Endothelial cell of umbilical vein (primary cell): ENCODE measurements around the gene PPFIBP2. TPM values are rescaled to one million over a fixed set of nuclear protein-coding genes. Genes with fewer than 3 reads are reported as not detected.

Experiments
- BruUV-seq: library from RNA; stranded (reverse); fragments of 400-500 nt; replicated peaks from 2 replicates; lab custom pipeline; 2021; lab: Mats Ljungman, UMichigan
- CTCF ChIA-PET: fragments of 300-600, 350-600 bp; sonication (Branson Sonifier 250); formaldehyde crosslinking; loops from one replicate; lab custom pipeline; 2021; ENCODE audit warnings: antibody characterized with exemption, inconsistent platforms; lab: Charles Lee
- POLR2A ChIA-PET: fragments of 300-600, 350-600 bp; sonication (Branson Sonifier 250); formaldehyde crosslinking; loops from one replicate; lab custom pipeline; 2021; ENCODE audit warnings: antibody characterized with exemption, inconsistent platforms; lab: Charles Lee
- DNase-seq: peaks from one replicate; pipeline ENCODE4 v3.0.0-alpha.2; 2011; ENCODE audit warnings: low read depth, low spot score
- FAIRE-seq: peaks from 2 replicates; lab custom pipeline; 2011; peaks lifted over from hg19 to GRCh38; lab: Jason Lieb, UNC
- H2AFZ ChIP-seq: 2 replicates; pipeline ENCODE4 v1.6.0; 2012; ENCODE audit warnings: low read depth, low read length, control low read depth, inconsistent platforms
- H3K27ac ChIP-seq: 2 replicates; pipeline ENCODE4 v1.5.1; 2011; ENCODE audit warnings: low read depth, mild to moderate bottlenecking, control low read depth, low read length, moderate library complexity; ENCODE audit not compliant: insufficient read depth
- H3K27me3 ChIP-seq, 2 experiments: 2 replicates each; pipeline versions ENCODE4 v1.6.0 to v1.6.1; 2011; ENCODE audit warnings: low read length in 2 of 2, mixed read lengths in 1 of 2; ENCODE audit not compliant: control insufficient read depth in 2 of 2, insufficient read depth in 2 of 2
- H3K36me3 ChIP-seq, 2 experiments: 2 replicates in 1 of 2; 3 replicates in 1 of 2; pipeline ENCODE4 v1.5.1; 2011; ENCODE audit warnings: low read length in 2 of 2, mild to moderate bottlenecking in 1 of 2, moderate library complexity in 1 of 2; ENCODE audit not compliant: control insufficient read depth in 2 of 2, insufficient read depth in 2 of 2; ENCODE audit errors: extremely low read depth in 1 of 2
- H3K4me1 ChIP-seq: 3 replicates; pipeline ENCODE4 v1.5.1; 2011; ENCODE audit warnings: mild to moderate bottlenecking, low read length; ENCODE audit not compliant: control insufficient read depth, insufficient read depth; ENCODE audit errors: extremely low read depth
- H3K4me2 ChIP-seq: 2 replicates; pipeline ENCODE4 v1.6.1; 2011; ENCODE audit warnings: low read length, control low read depth, mixed read lengths; ENCODE audit not compliant: insufficient read depth
- H3K4me3 ChIP-seq, 3 experiments: fragments of 200-600 bp in 1 of 3; sonication (generic), shearing (Covaris generic) in 1 of 3; replicated peaks in 1 of 3; 2 replicates each; pipeline ENCODE4 v1.5.1; 2011 to 2016; ENCODE audit warnings: control low read depth in 3 of 3, low read length in 3 of 3, mild to moderate bottlenecking in 2 of 3, inconsistent platforms in 1 of 3, low read depth in 1 of 3, moderate library complexity in 1 of 3; ENCODE audit not compliant: insufficient read depth in 1 of 3
- H3K79me2 ChIP-seq: 2 replicates; pipeline ENCODE4 v1.6.0; 2012; ENCODE audit warnings: low read length, inconsistent platforms; ENCODE audit not compliant: control insufficient read depth, insufficient read depth
- H3K9ac ChIP-seq: replicated peaks from 2 replicates; pipeline ENCODE3; 2011; ENCODE audit warnings: low read length, control low read depth; ENCODE audit not compliant: insufficient read depth; ENCODE audit errors: extremely low read depth
- H3K9me1 ChIP-seq: replicated peaks from 3 replicates; pipeline ENCODE4 v1.6.0; 2011; ENCODE audit warnings: mild to moderate bottlenecking, low read length; ENCODE audit not compliant: control insufficient read depth, insufficient read depth; ENCODE audit errors: extremely low read depth
- H3K9me3 ChIP-seq: replicated peaks from 2 replicates; pipeline ENCODE4 v1.5.1; 2012; ENCODE audit warnings: low read length, inconsistent platforms; ENCODE audit not compliant: control insufficient read depth, insufficient read depth
- H4K20me1 ChIP-seq: replicated peaks from 2 replicates; pipeline ENCODE3; 2011; ENCODE audit warnings: mild to moderate bottlenecking, low read length; ENCODE audit not compliant: control insufficient read depth, insufficient read depth; ENCODE audit errors: extremely low read depth
- CTCF ChIP-seq, 2 donors: IDR thresholded peaks; 1 replicate in 1 of 2; 2 replicates in 1 of 2; pipeline ENCODE4 v1.5.1; 2011; ENCODE audit warnings: low read length in 2 of 2, mild to moderate bottlenecking in 2 of 2, moderate library complexity in 2 of 2, control low read depth in 1 of 2, inconsistent platforms in 1 of 2, low read depth in 1 of 2; ENCODE audit not compliant: insufficient read depth in 1 of 2; ENCODE audit errors: extremely low read depth in 1 of 2
- EZH2 ChIP-seq: IDR thresholded peaks from 2 replicates; pipeline ENCODE4 v1.6.1; 2012; ENCODE audit warnings: borderline replicate concordance, low read depth, mild to moderate bottlenecking, moderate library complexity, low read length, inconsistent platforms; ENCODE audit not compliant: severe bottlenecking
- FOS ChIP-seq: IDR thresholded peaks from 2 replicates; pipeline ENCODE4 v1.6.1; 2011; ENCODE audit warnings: mild to moderate bottlenecking, low read length, moderate library complexity, borderline replicate concordance; ENCODE audit not compliant: insufficient read depth
- GATA2 ChIP-seq: IDR thresholded peaks from 2 replicates; pipeline ENCODE4 v1.7.0; 2011; ENCODE audit warnings: low read depth, mild to moderate bottlenecking, moderate library complexity, mixed read lengths, low read length; ENCODE audit not compliant: insufficient read length, insufficient read depth
- JUN ChIP-seq: IDR thresholded peaks from 2 replicates; pipeline ENCODE4 v1.6.1; 2011; ENCODE audit warnings: borderline replicate concordance, low read depth; ENCODE audit not compliant: insufficient read length, insufficient read depth
- MAX ChIP-seq: IDR thresholded peaks from 2 replicates; pipeline ENCODE4 v1.6.1; 2011; ENCODE audit not compliant: insufficient read depth, insufficient read length
- MYC ChIP-seq: IDR thresholded peaks from one replicate; pipeline ENCODE4 v1.6.1; 2011; ENCODE audit warnings: mild to moderate bottlenecking, low read depth, low read length
- POLR2A ChIP-seq: IDR thresholded peaks from 2 replicates; pipeline ENCODE4 v1.6.1; 2012; ENCODE audit warnings: low read depth, mild to moderate bottlenecking, control low read depth, low read length
- POLR2AphosphoS5 ChIP-seq: IDR thresholded peaks from 2 replicates; pipeline ENCODE4 v1.6.1; 2012; ENCODE audit warnings: low read depth, mild to moderate bottlenecking, control low read depth, low read length, moderate library complexity; ENCODE audit not compliant: insufficient read depth
- dilution Hi-C: fragments of 300-500 bp; cut with MboI; formaldehyde crosslinking; loops from one replicate; pipeline ENCODE4 v1.15.0; 2019; ENCODE audit warnings: low sequenced_read_pairs; ENCODE audit not compliant: extremely low pct_ligation_motif_present
- intact Hi-C: fragments of 100-400 bp; cut with micrococcal nuclease; formaldehyde crosslinking; loops from one replicate; pipeline ENCODE4 v1.10.0; 2022
- polyA plus RNA-seq, 4 experiments: library from polyadenylated mRNA; depleted of rRNA in 3 of 4; stranded (reverse) in 3 of 4; unstranded in 1 of 4; fragments of >200 nt; gene quantifications; 2 replicates each; pipeline versions ENCODE4 v1.2.1 to v1.2.3, GENCODE V29; 2011 to 2012; ENCODE audit warnings: missing spikeins in 1 of 4
- total RNA-seq: library from RNA; stranded (reverse); gene quantifications from 2 replicates; pipeline ENCODE4 v1.2.3, GENCODE V29; 2021

The PPFIBP2 gene
- total and polyA plus RNA-seq, 2 donors (not counting 3 experiments of a cell fraction or from before 2014, with no cell fraction given) = 1.3 to 4.0 TPM

- Histone ChIP-seq H3K27ac (no peak overlapping the region), H3K9ac (no peak overlapping the region), H2AFZ (no peak overlapping the region), H3K79me2 (no peaks in the 10 kb centered on the region), H3K4me2 (no peak overlapping the region), H3K4me1 (no peaks in the 10 kb centered on the region), H3K27me3 (peaks cover 11 to 36% of the 10 kb centered on the region in 2 experiments), H3K9me1 (no peaks in the 10 kb centered on the region), H3K4me3 (no peak overlapping the region), H3K36me3 (no peaks in the 10 kb centered on the region), H4K20me1 (no peaks in the 10 kb centered on the region), H3K9me3 (no peaks in the 10 kb centered on the region)
- FAIRE-seq (no peak), DNase-seq (no peak)
- TF ChIP-seq JUN = no peak
- TF ChIP-seq MYC = no peak
- TF ChIP-seq CTCF (IDR thresholded peaks at IDR 0.05; ENCODE audit: extremely low read depth in 1 of 2, insufficient read depth in 1 of 2, low read depth in 1 of 2, low read length in 2 of 2) = no peak
- no peak for TF ChIP-seq POLR2A
- no peak for TF ChIP-seq POLR2AphosphoS5
- no peak for TF ChIP-seq GATA2
- no peak for TF ChIP-seq MAX
- TF ChIP-seq EZH2 = no peak
- TF ChIP-seq FOS = no peak
- dilution Hi-C loops (no loop called here), intact Hi-C loops (no loop called here)
- no TSS peak for BruUV-seq
- POLR2A ChIA-PET = no interaction called here
- CTCF ChIA-PET = interaction anchor here (1.8 to 4.1 kb wide), 2 partner anchors 18 to 67 kb away, joined by 6 to 9 read pairs; no protein-coding TSS in a partner anchor
Observed at GRCh38 chr11:7589861-7590260, 76.1 kb downstream of the PPFIBP2 start.
